A549 (cell line): ENCODE results near the gene ZNF70. TPM values are rescaled to one million over a fixed set of nuclear protein-coding genes. Genes with fewer than 3 reads are reported as not detected.

Experiments used
- ATAC-seq, 2 experiments: fragments of 200-7000 bp in 1 of 2; fragments of >200 bp in 1 of 2; cut with Nextera tagmentation in 1 of 2; cut with Tn5 transposase in 1 of 2; 3 replicates each; pipeline versions ENCODE4 v1.8.0 to v1.9.1; 2018 to 2020; ENCODE audit warnings: mild to moderate bottlenecking in 1 of 2, moderate library complexity in 1 of 2
- CTCF ChIA-PET: fragments of 300-600 bp; sonication (Branson Sonifier 250); formaldehyde crosslinking; extraction: SDS; loops from one replicate; lab custom pipeline; 2021; ENCODE audit warnings: antibody characterized with exemption, inconsistent platforms; lab: Yijun Ruan, JAX
- POLR2A ChIA-PET: fragments of 350-600 bp; formaldehyde crosslinking; extraction: SDS; loops from one replicate; lab custom pipeline; 2021; ENCODE audit warnings: antibody characterized with exemption, inconsistent platforms; lab: Yijun Ruan, JAX
- DNase-seq, 2 experiments: peaks; one replicate each; pipeline versions ENCODE4 v3.0.0 to v3.0.0-alpha.2; 2011 to 2016; ENCODE audit warnings: low read depth in 1 of 2, low spot score in 1 of 2
- FAIRE-seq: peaks from 2 replicates; lab custom pipeline; 2011; peaks lifted over from hg19 to GRCh38; lab: Jason Lieb, UNC
- H3K27ac ChIP-seq, 2 experiments: fragments of >200 bp; sonication (Bioruptor Twin); formaldehyde crosslinking; 3 replicates each; pipeline ENCODE4 v1.5.1; 2016 to 2017
- H3K4me1 ChIP-seq: fragments of >200 bp; sonication (Bioruptor Twin); formaldehyde crosslinking; 3 replicates; pipeline ENCODE4 v1.6.1; 2016
- H3K4me2 ChIP-seq: fragments of >200 bp; sonication (Bioruptor Twin); formaldehyde crosslinking; 3 replicates; pipeline ENCODE4 v1.6.1; 2016
- H3K4me3 ChIP-seq: fragments of >200 bp; sonication (Bioruptor Twin); formaldehyde crosslinking; 3 replicates; pipeline ENCODE4 v1.5.1; 2016
- H3K9me3 ChIP-seq: fragments of >200 bp; sonication (Bioruptor Twin); formaldehyde crosslinking; 3 replicates; pipeline ENCODE4 v1.6.1; 2016
- ATOH8 ChIP-seq: fragments of 250-450 bp; sonication (Bioruptor Pico); IDR thresholded peaks from 2 replicates; pipeline ENCODE4 v1.5.0; 2020; ENCODE audit warnings: low read depth, mild to moderate bottlenecking, moderate library complexity
- BHLHE40 ChIP-seq: IDR thresholded peaks from 2 replicates; pipeline ENCODE4 v1.6.1; 2012; ENCODE audit warnings: low read depth, low read length, inconsistent platforms
- CBX2 ChIP-seq: fragments of 200-600 bp; sonication (generic); IDR thresholded peaks from 2 replicates; pipeline ENCODE4 v1.6.1; 2016; ENCODE audit warnings: low read depth, mild to moderate bottlenecking, borderline replicate concordance
- CBX8 ChIP-seq: fragments of 200-600 bp; sonication (generic); IDR thresholded peaks from 2 replicates; pipeline ENCODE4 v1.6.1; 2016
- CHD4 ChIP-seq: fragments of 200-600 bp; sonication (generic); IDR thresholded peaks from 2 replicates; pipeline ENCODE4 v1.6.1; 2016; ENCODE audit warnings: antibody characterized with exemption, mild to moderate bottlenecking, borderline replicate concordance
- E2F6 ChIP-seq: IDR thresholded peaks from 2 replicates; pipeline ENCODE4 v1.6.1; 2012; ENCODE audit warnings: low read depth, borderline replicate concordance
- EHMT2 ChIP-seq: fragments of 200-600 bp; sonication (generic); IDR thresholded peaks from 2 replicates; pipeline ENCODE4 v1.6.1; 2016; ENCODE audit warnings: antibody characterized with exemption, low read depth, mild to moderate bottlenecking, moderate library complexity
- EP300 ChIP-seq, 2 experiments: fragments of >200 bp; sonication (Bioruptor Twin); formaldehyde crosslinking; IDR thresholded peaks; 2 replicates in 1 of 2; 3 replicates in 1 of 2; pipeline ENCODE4 v1.6.1; 2016 to 2017
- ESRRA ChIP-seq: fragments of 150-350 bp; IDR thresholded peaks from 2 replicates; pipeline ENCODE4 v1.6.1; 2014; ENCODE audit warnings: mild to moderate bottlenecking, low read length, borderline replicate concordance
- FOSB ChIP-seq: fragments of 250-450 bp; sonication (Bioruptor Pico); IDR thresholded peaks from 2 replicates; pipeline ENCODE4 v1.5.0; 2020; ENCODE audit warnings: mild to moderate bottlenecking, moderate library complexity
- FOXS1 ChIP-seq: fragments of 250-450 bp; sonication (Bioruptor Pico); IDR thresholded peaks from 2 replicates; pipeline ENCODE4 v1.5.0; 2020; ENCODE audit warnings: mild to moderate bottlenecking, moderate library complexity
- GATA3 ChIP-seq: IDR thresholded peaks from 2 replicates; pipeline ENCODE4 v1.6.1; 2012; ENCODE audit warnings: borderline replicate concordance
- HDAC2 ChIP-seq: fragments of 200-600 bp; sonication (generic); IDR thresholded peaks from 2 replicates; pipeline ENCODE4 v1.6.1; 2016
- HEYL ChIP-seq: fragments of 250-450 bp; sonication (Bioruptor Pico); IDR thresholded peaks from 2 replicates; pipeline ENCODE4 v1.8.0; 2021; ENCODE audit warnings: mild to moderate bottlenecking, moderate library complexity
- HOXB13 ChIP-seq: fragments of 250-450 bp; sonication (Bioruptor Pico); IDR thresholded peaks from 2 replicates; pipeline ENCODE4 v1.5.0; 2020; ENCODE audit warnings: low read depth, mild to moderate bottlenecking, moderate library complexity
- HOXB5 ChIP-seq: fragments of 250-450 bp; sonication (Bioruptor Pico); IDR thresholded peaks from 2 replicates; pipeline ENCODE4 v1.5.0; 2020; ENCODE audit warnings: mild to moderate bottlenecking, moderate library complexity
- JUN ChIP-seq, 2 experiments: fragments of >200 bp; sonication (Bioruptor Twin); formaldehyde crosslinking; IDR thresholded peaks; 2 replicates in 1 of 2; 3 replicates in 1 of 2; pipeline ENCODE4 v1.6.1; 2016 to 2017
- JUNB ChIP-seq: fragments of >200 bp; sonication (Bioruptor Twin); formaldehyde crosslinking; IDR thresholded peaks from 2 replicates; pipeline ENCODE4 v1.6.1; 2016
- KDM5A ChIP-seq: fragments of 200-600 bp; sonication (generic); IDR thresholded peaks from 2 replicates; pipeline ENCODE4 v1.6.1; 2016; ENCODE audit warnings: antibody characterized with exemption, mild to moderate bottlenecking
- NPAS2 ChIP-seq: fragments of 250-450 bp; sonication (Bioruptor Pico); IDR thresholded peaks from 2 replicates; pipeline ENCODE4 v1.8.0; 2022; ENCODE audit warnings: mild to moderate bottlenecking, moderate library complexity, borderline replicate concordance
- NR3C1 ChIP-seq: fragments of >200 bp; sonication (Bioruptor Twin); formaldehyde crosslinking; IDR thresholded peaks from 3 replicates; pipeline ENCODE4 v1.6.1; 2017
- POLR2AphosphoS2 ChIP-seq: conservative IDR thresholded peaks from 2 replicates; pipeline ENCODE4 v1.6.1; 2012; ENCODE audit warnings: low read length, improper control_type of control experiment, inconsistent platforms
- RAD21 ChIP-seq, 2 experiments: fragments of >200 bp in 1 of 2; sonication (Bioruptor Twin) in 1 of 2; formaldehyde crosslinking in 1 of 2; IDR thresholded peaks in 1 of 2; conservative IDR thresholded peaks in 1 of 2; 2 replicates in 1 of 2; 3 replicates in 1 of 2; pipeline ENCODE4 v1.6.1; 2012 to 2018; ENCODE audit warnings: inconsistent platforms in 1 of 2
- RNF2 ChIP-seq: fragments of 200-600 bp; sonication (generic); IDR thresholded peaks from 2 replicates; pipeline ENCODE4 v1.6.1; 2016; ENCODE audit warnings: low read depth, mild to moderate bottlenecking, antibody characterized with exemption, moderate library complexity, borderline replicate concordance
- TFCP2L1 ChIP-seq: fragments of 250-450 bp; sonication (Bioruptor Pico); IDR thresholded peaks from 2 replicates; pipeline ENCODE4 v1.5.0; 2021; ENCODE audit warnings: mild to moderate bottlenecking
- WGBS: methylation state at CpG from one replicate; pipeline ENCODE4 v1.1.6; 2017; ENCODE audit errors: missing lambda C conversion rate; 5-methylcytosine and 5-hydroxymethylcytosine counted together
- polyA plus RNA-seq, 4 experiments: library from polyadenylated mRNA; depleted of rRNA in 3 of 4; stranded (reverse); fragments of >200 nt; fragmentation: RNase III in 1 of 4; extraction: RNeasy Plus Mini Kit Qiagen cat#74134 plus additional on column Dnase treatment in 1 of 4; gene quantifications; 2 replicates in 3 of 4; 3 replicates in 1 of 4; pipeline ENCODE4 v1.2.3, GENCODE V29; 2011 to 2017
- TF ChIP-seq, protein P1 (sequence below): IDR thresholded peaks from 2 replicates; pipeline ENCODE4 v1.6.1; 2012
- TF ChIP-seq, protein P2 (sequence below): fragments of 200-600 bp; sonication (generic); IDR thresholded peaks from 2 replicates; pipeline ENCODE4 v1.6.1; 2016; ENCODE audit warnings: antibody characterized with exemption, mild to moderate bottlenecking, moderate library complexity

Gene ZNF70
- polyA plus RNA-seq, 2 of the 4 experiments (the other 2 are of a cell fraction), result 0.88 to 1.2 TPM

DNA sequence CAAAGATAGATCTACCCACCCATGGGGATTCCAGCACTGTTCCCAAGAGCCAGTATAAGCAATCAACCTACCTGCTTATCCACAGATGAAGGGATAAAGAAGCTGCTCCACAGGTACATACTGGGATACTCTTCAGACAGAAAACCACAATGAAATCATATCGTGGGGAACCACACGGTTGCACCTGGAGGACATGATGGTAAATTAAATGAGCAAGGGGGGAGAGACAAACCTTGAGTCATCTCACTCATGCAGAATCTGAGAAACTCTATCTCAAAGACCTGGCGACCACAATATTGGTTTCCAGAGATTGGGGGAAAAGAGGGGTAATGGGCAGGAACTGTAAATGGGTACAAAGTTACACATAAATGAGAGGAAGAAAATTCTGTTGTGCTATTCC, 45.6 kb downstream of the ZNF70 start:
- DNase-seq, result no peak
- no peak for ATAC-seq
- CTCF ChIA-PET, result no interaction called here
- 89% methylated on average over 3 of the region's 3 CpGs for WGBS
- Histone ChIP-seq H3K27ac (no peak overlapping the region), H3K4me2 (no peak overlapping the region), H3K4me3 (no peak overlapping the region), H3K4me1 (peaks cover 5% of the 10 kb centered on the region; the same call in 1 of the 3 replicates), H3K9me3 (no peaks in the 10 kb centered on the region)
- POLR2A ChIA-PET, result no interaction called here
- no peak for FAIRE-seq
- TF ChIP-seq HOXB5 (CRISPR knock-in tag) (no peak), E2F6 (no peak), FOXS1 (CRISPR knock-in tag) (no peak), GATA3 (no peak)

- Histone ChIP-seq H3K4me2 (no peak overlapping the region), H3K27ac (no peak overlapping the region), H3K4me1 (peaks cover 5% of the 10 kb centered on the region; the same call in 1 of the 3 replicates), H3K4me3 (no peak overlapping the region), H3K9me3 (no peaks in the 10 kb centered on the region)
- no peak for DNase-seq
- ATAC-seq, result no peak
- ChIA-PET CTCF (no interaction called here), POLR2A (no interaction called here)
- 88% methylated on average over 3 of the region's 3 CpGs for WGBS
- FAIRE-seq, result no peak
- TF ChIP-seq HEYL (no peak), EP300 (IDR thresholded peaks at IDR 0.05) (no peak), CHD4 (no peak), JUN (IDR thresholded peaks at IDR 0.05) (no peak), JUNB (no peak), CBX2 (no peak), NR3C1 (no peak)
- TF ChIP-seq, protein P1, sequence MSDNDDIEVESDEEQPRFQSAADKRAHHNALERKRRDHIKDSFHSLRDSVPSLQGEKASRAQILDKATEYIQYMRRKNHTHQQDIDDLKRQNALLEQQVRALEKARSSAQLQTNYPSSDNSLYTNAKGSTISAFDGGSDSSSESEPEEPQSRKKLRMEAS, result no peak
Measured at GRCh38 chr22:23704829-23705228, 46.1 kb downstream of the ZNF70 start.

DNA sequence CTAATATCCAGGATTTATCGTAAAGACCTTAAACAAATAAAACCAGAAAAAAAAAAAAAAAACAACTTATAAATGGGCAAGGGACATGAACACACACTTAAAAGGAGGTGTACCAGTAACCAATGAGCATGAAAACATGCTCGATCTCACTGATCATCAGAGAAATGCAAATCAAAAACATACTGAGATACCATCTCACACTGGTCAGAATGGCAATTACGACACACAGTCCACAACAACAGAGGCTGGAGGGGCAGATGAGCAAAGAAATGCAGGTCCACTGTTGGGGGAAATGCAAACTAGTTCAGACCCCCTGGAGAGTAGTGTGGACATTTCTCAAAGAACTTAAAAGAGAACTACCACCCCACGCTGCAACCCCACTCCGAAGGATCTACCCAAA, 46.9 kb downstream of the ZNF70 start:
- H3K4me2 ChIP-seq, result no peak overlapping the region
- FAIRE-seq, result no peak
- no peak overlapping the region for H3K27ac ChIP-seq
- TF ChIP-seq ATOH8 (CRISPR knock-in tag) (no peak), FOSB (no peak), HOXB13 (CRISPR knock-in tag) (no peak), TFCP2L1 (no peak), HDAC2 (no peak), RNF2 (no peak), EHMT2 (no peak), NPAS2 (no peak), FOXS1 (CRISPR knock-in tag) (no peak), E2F6 (no peak), CBX8 (no peak)
- TF ChIP-seq, all 56 proteins: peak for 0
- CTCF ChIA-PET, result interaction anchor here (1.5 kb wide), 1 partner anchor 21 kb away, joined by 4 read pairs; no protein-coding TSS in a partner anchor
- POLR2A ChIA-PET, result no interaction called here
- Histone ChIP-seq H3K4me1 (peaks cover 5% of the 10 kb centered on the region; the same call in 1 of the 3 replicates), H3K9me3 (no peaks in the 10 kb centered on the region), H3K4me3 (no peak overlapping the region)
- WGBS, result 89% methylated on average over 5 of the region's 5 CpGs
- ATAC-seq, result no peak
- no peak for DNase-seq

- ATAC-seq (no peak), FAIRE-seq (no peak), DNase-seq (no peak)
- ChIA-PET POLR2A (no interaction called here), CTCF (no interaction called here)
- no peaks in the 10 kb centered on the region for H3K9me3 ChIP-seq
- no peak overlapping the region for H3K4me3 ChIP-seq
- no peak overlapping the region for H3K27ac ChIP-seq
- H3K4me1 ChIP-seq, result peaks cover 5% of the 10 kb centered on the region; the same call in 1 of the 3 replicates
- no peak for TF ChIP-seq NPAS2
- no peak for TF ChIP-seq EHMT2
- no peak for TF ChIP-seq HDAC2
- TF ChIP-seq RNF2, result no peak
- TF ChIP-seq POLR2AphosphoS2, result no peak
- TF ChIP-seq RAD21 (conservative IDR thresholded peaks at IDR 0.05 in 1 of 2, IDR thresholded peaks at IDR 0.05 in 1 of 2), result no peak
- TF ChIP-seq, protein P2, sequence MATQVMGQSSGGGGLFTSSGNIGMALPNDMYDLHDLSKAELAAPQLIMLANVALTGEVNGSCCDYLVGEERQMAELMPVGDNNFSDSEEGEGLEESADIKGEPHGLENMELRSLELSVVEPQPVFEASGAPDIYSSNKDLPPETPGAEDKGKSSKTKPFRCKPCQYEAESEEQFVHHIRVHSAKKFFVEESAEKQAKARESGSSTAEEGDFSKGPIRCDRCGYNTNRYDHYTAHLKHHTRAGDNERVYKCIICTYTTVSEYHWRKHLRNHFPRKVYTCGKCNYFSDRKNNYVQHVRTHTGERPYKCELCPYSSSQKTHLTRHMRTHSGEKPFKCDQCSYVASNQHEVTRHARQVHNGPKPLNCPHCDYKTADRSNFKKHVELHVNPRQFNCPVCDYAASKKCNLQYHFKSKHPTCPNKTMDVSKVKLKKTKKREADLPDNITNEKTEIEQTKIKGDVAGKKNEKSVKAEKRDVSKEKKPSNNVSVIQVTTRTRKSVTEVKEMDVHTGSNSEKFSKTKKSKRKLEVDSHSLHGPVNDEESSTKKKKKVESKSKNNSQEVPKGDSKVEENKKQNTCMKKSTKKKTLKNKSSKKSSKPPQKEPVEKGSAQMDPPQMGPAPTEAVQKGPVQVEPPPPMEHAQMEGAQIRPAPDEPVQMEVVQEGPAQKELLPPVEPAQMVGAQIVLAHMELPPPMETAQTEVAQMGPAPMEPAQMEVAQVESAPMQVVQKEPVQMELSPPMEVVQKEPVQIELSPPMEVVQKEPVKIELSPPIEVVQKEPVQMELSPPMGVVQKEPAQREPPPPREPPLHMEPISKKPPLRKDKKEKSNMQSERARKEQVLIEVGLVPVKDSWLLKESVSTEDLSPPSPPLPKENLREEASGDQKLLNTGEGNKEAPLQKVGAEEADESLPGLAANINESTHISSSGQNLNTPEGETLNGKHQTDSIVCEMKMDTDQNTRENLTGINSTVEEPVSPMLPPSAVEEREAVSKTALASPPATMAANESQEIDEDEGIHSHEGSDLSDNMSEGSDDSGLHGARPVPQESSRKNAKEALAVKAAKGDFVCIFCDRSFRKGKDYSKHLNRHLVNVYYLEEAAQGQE, result no peak
- no peak for TF ChIP-seq BHLHE40
- TF ChIP-seq ESRRA, result no peak
- TF ChIP-seq KDM5A, result no peak
- TF ChIP-seq HOXB13 (CRISPR knock-in tag), result no peak
- TF ChIP-seq CBX2, result no peak
- no peak overlapping the region for H3K4me2 ChIP-seq
- WGBS, result 65% methylated on average over 5 of the region's 7 CpGs
Measured at GRCh38 chr22:23700706-23701105, 50.2 kb downstream of the ZNF70 start.
